DOHH2 (cell line): ENCODE results near the gene DOCK1.

Experiments used
- H3F3A ChIP-seq: fragments of 200-600 bp; sonication (generic), shearing (Covaris generic); 2 replicates; pipeline ENCODE4 v1.6.0; 2016; ENCODE audit warnings: antibody characterized with exemption, mild to moderate bottlenecking; ENCODE audit not compliant: control insufficient read depth, insufficient read depth
- H3K27ac ChIP-seq: fragments of 200-600 bp; sonication (generic); 2 replicates; pipeline ENCODE4 v1.5.1; 2014; ENCODE audit warnings: low read depth, mild to moderate bottlenecking, low read length, moderate library complexity
- H3K27me3 ChIP-seq: fragments of 200-600 bp; sonication (generic); 2 replicates; pipeline ENCODE4 v1.6.1; 2014; ENCODE audit warnings: mild to moderate bottlenecking, low read length, mixed read lengths; ENCODE audit not compliant: control insufficient read depth
- H3K36me3 ChIP-seq: fragments of 200-600 bp; sonication (generic); 2 replicates; pipeline ENCODE4 v1.6.1; 2014; ENCODE audit warnings: mild to moderate bottlenecking, low read length, moderate library complexity, mixed read lengths; ENCODE audit not compliant: control insufficient read depth
- H3K4me1 ChIP-seq: fragments of 200-600 bp; sonication (generic); 2 replicates; pipeline ENCODE4 v1.6.1; 2014; ENCODE audit warnings: mild to moderate bottlenecking, low read length, mixed read lengths; ENCODE audit not compliant: control insufficient read depth
- H3K4me2 ChIP-seq: fragments of 200-600 bp; sonication (generic); 2 replicates; pipeline ENCODE4 v1.6.0; 2014; ENCODE audit warnings: mild to moderate bottlenecking, low read length, moderate library complexity
- H3K4me3 ChIP-seq: fragments of 200-600 bp; sonication (generic); 2 replicates; pipeline ENCODE4 v1.5.1; 2014; ENCODE audit warnings: mild to moderate bottlenecking, low read length, mixed read lengths
- H3K79me2 ChIP-seq: fragments of 200-600 bp; sonication (generic); 2 replicates; pipeline ENCODE4 v1.6.1; 2014; ENCODE audit warnings: mild to moderate bottlenecking, low read length, mixed read lengths; ENCODE audit not compliant: control insufficient read depth
- H3K9me2 ChIP-seq: fragments of 200-600 bp; sonication (generic); replicated peaks from 2 replicates; pipeline ENCODE4 v1.6.1; 2014; ENCODE audit warnings: mild to moderate bottlenecking, low read length, mixed read lengths; ENCODE audit not compliant: control insufficient read depth
- H3K9me3 ChIP-seq: fragments of 200-600 bp; sonication (generic); 2 replicates; pipeline ENCODE4 v1.6.1; 2014; ENCODE audit warnings: antibody characterized with exemption, low read length, mixed read lengths; ENCODE audit not compliant: control insufficient read depth, insufficient read depth
- H4K20me1 ChIP-seq: fragments of 200-600 bp; sonication (generic); 2 replicates; pipeline ENCODE4 v1.6.0; 2014; ENCODE audit warnings: low read depth, mild to moderate bottlenecking, antibody characterized with exemption, low read length, moderate library complexity; ENCODE audit not compliant: control insufficient read depth, insufficient read depth
- CTCF ChIP-seq: fragments of 200-600 bp; sonication (generic); IDR thresholded peaks from one replicate; pipeline ENCODE4 v1.5.1; 2014; ENCODE audit warnings: antibody characterized with exemption, mild to moderate bottlenecking, low read depth, low read length; ENCODE audit not compliant: poor library complexity, severe bottlenecking
- EZH2phosphoT487 ChIP-seq: fragments of 200-600 bp; sonication (generic); IDR thresholded peaks from 2 replicates; pipeline ENCODE4 v1.6.1; 2017; ENCODE audit warnings: borderline replicate concordance, mild to moderate bottlenecking, antibody characterized with exemption, low read length, moderate library complexity, mixed read lengths

The DOCK1 gene

GRCh38 chr10:126959431-126959830 lies 54.2 kb downstream of the DOCK1 start:
- Histone ChIP-seq H3K9me2 (no peaks in the 10 kb centered on the region), H4K20me1 (no peaks in the 10 kb centered on the region), H3K27ac (no peak overlapping the region), H3F3A (no peaks in the 10 kb centered on the region), H3K36me3 (no peaks in the 10 kb centered on the region), H3K9me3 (peaks cover 15% of the 10 kb centered on the region; the same call in 1 of the 2 replicates), H3K4me1 (no peaks in the 10 kb centered on the region), H3K79me2 (no peaks in the 10 kb centered on the region), H3K4me3 (no peak overlapping the region), H3K4me2 (no peak overlapping the region), H3K27me3 (no peaks in the 10 kb centered on the region)
- TF ChIP-seq EZH2phosphoT487 (no peak), CTCF (no peak)

- Histone ChIP-seq H3K4me3 (no peak overlapping the region), H3K36me3 (no peaks in the 10 kb centered on the region), H3K27ac (no peak overlapping the region), H3K27me3 (no peaks in the 10 kb centered on the region), H3K9me2 (no peaks in the 10 kb centered on the region), H3F3A (no peaks in the 10 kb centered on the region), H3K9me3 (peaks cover 12% of the 10 kb centered on the region; the same call in 1 of the 2 replicates), H3K4me2 (no peak overlapping the region), H4K20me1 (no peaks in the 10 kb centered on the region), H3K79me2 (no peaks in the 10 kb centered on the region), H3K4me1 (no peaks in the 10 kb centered on the region)
- no peak for TF ChIP-seq EZH2phosphoT487
- TF ChIP-seq CTCF = no peak
These were observed 54.9 kb downstream of the DOCK1 start for GRCh38 chr10:126959906-126960685.

- no peaks in the 10 kb centered on the region for H3K9me2 ChIP-seq
- no peaks in the 10 kb centered on the region for H3K4me1 ChIP-seq
- no peaks in the 10 kb centered on the region; the same call in 1 of the 2 replicates for H3K9me3 ChIP-seq
- H3K79me2 ChIP-seq = no peaks in the 10 kb centered on the region
- H4K20me1 ChIP-seq = no peaks in the 10 kb centered on the region
- H3F3A ChIP-seq = no peaks in the 10 kb centered on the region
- no peak overlapping the region for H3K4me3 ChIP-seq
- TF ChIP-seq EZH2phosphoT487 (no peak), CTCF (no peak)
- no peaks in the 10 kb centered on the region for H3K36me3 ChIP-seq
- H3K4me2 ChIP-seq = no peak overlapping the region
- H3K27me3 ChIP-seq = no peaks in the 10 kb centered on the region
- no peak overlapping the region for H3K27ac ChIP-seq
These were observed 58.1 kb downstream of the DOCK1 start for GRCh38 chr10:126963354-126963753.
